ENCODE data around the gene UCKL1.

GRCh38 chr20:63973160-63973479 is 16.9 kb upstream of the UCKL1 start:
- TF ChIP-seq CTCF (conservative IDR thresholded peaks at IDR 0.05; ENCODE audit: low read length) (no peak), EZH2phosphoT487 (IDR thresholded peaks at IDR 0.05; ENCODE audit: borderline replicate concordance, low read depth, low read length) (no peak)

Measured in OCI-LY7 (cell line).